Panc1 (cell line): Measurements from ENCODE around the gene TP53AIP1. TPM values are rescaled to one million over a fixed set of nuclear protein-coding genes. Genes with fewer than 3 reads are reported as not detected.

Source experiments
- ATAC-seq: fragments of 200-7000 bp; cut with Tn5 transposase; 2 replicates; pipeline ENCODE4 v1.9.1; 2020; ENCODE audit warnings: mild to moderate bottlenecking, moderate library complexity
- BruUV-seq: library from RNA; stranded (reverse); fragments of 400-500 nt; replicated peaks from 2 replicates; lab custom pipeline; 2021; lab: Mats Ljungman, UMichigan
- CTCF ChIA-PET: fragments of 300-600 bp; sonication (Branson Sonifier 250); formaldehyde crosslinking; loops from one replicate; lab custom pipeline; 2022; ENCODE audit warnings: antibody characterized with exemption; lab: Charles Lee
- POLR2A ChIA-PET: fragments of 300-600 bp; sonication (Branson Sonifier 250); formaldehyde crosslinking; loops from one replicate; lab custom pipeline; 2022; ENCODE audit warnings: antibody characterized with exemption; lab: Charles Lee
- DNase-seq: peaks from one replicate; pipeline ENCODE4 v3.0.0-alpha.2; 2010; ENCODE audit warnings: low read depth, low spot score
- H3K27ac ChIP-seq: 2 replicates; pipeline ENCODE4 v1.5.1; 2011; ENCODE audit warnings: mild to moderate bottlenecking, low read length, inconsistent platforms
- H3K27me3 ChIP-seq: fragments of 200-500 bp; sonication (Bioruptor generic); 2 replicates; pipeline ENCODE4 v1.6.0; 2014; ENCODE audit warnings: low read length, inconsistent platforms; ENCODE audit not compliant: control insufficient read depth, insufficient read depth
- H3K36me3 ChIP-seq: fragments of 200-500 bp; sonication (Bioruptor generic); 2 replicates; pipeline ENCODE4 v1.5.1; 2014; ENCODE audit warnings: inconsistent platforms, mild to moderate bottlenecking, low read length, moderate library complexity; ENCODE audit not compliant: control insufficient read depth, insufficient read depth
- H3K4me1 ChIP-seq: 2 replicates; pipeline ENCODE4 v1.5.1; 2011; ENCODE audit warnings: inconsistent platforms, mild to moderate bottlenecking, low read length, moderate library complexity; ENCODE audit not compliant: control insufficient read depth, insufficient read depth
- H3K4me3 ChIP-seq, 2 experiments: 2 replicates each; pipeline ENCODE4 v1.5.1; 2011 to 2012; ENCODE audit warnings: low read depth in 2 of 2, low read length in 2 of 2, mild to moderate bottlenecking in 2 of 2, inconsistent platforms in 1 of 2, moderate library complexity in 1 of 2
- H3K9me3 ChIP-seq: fragments of 200-500 bp; sonication (Bioruptor generic); 2 replicates; pipeline ENCODE4 v1.5.1; 2014; ENCODE audit warnings: low read depth, mild to moderate bottlenecking, inconsistent platforms, low read length, moderate library complexity; ENCODE audit not compliant: control insufficient read depth, insufficient read depth
- CTCF ChIP-seq: fragments of 450-650 bp; IDR thresholded peaks from 2 replicates; pipeline ENCODE4 v1.5.1; 2017; ENCODE audit warnings: mild to moderate bottlenecking
- POLR2AphosphoS5 ChIP-seq: IDR thresholded peaks from 2 replicates; pipeline ENCODE4 v1.6.1; 2012; ENCODE audit warnings: mild to moderate bottlenecking, low read depth, low read length, moderate library complexity
- REST ChIP-seq, 2 experiments: IDR thresholded peaks; 2 replicates each; pipeline ENCODE4 v1.6.1; 2011 to 2012; ENCODE audit warnings: low read depth in 2 of 2, control low read depth in 1 of 2, low read length in 1 of 2, mild to moderate bottlenecking in 1 of 2, moderate library complexity in 1 of 2; ENCODE audit not compliant: insufficient read depth in 1 of 2
- SIN3A ChIP-seq: IDR thresholded peaks from 2 replicates; pipeline ENCODE4 v1.6.1; 2012; ENCODE audit warnings: low read depth, mild to moderate bottlenecking, low read length, moderate library complexity, borderline replicate concordance; ENCODE audit not compliant: insufficient read depth
- TCF7L2 ChIP-seq: IDR thresholded peaks from 2 replicates; pipeline ENCODE4 v1.6.1; 2011; ENCODE audit warnings: mild to moderate bottlenecking, low read depth, low read length, inconsistent platforms
- in situ Hi-C: cut with HindIII; loops from 2 replicates; pipeline ENCODE4 v1.10.0; 2016; ENCODE audit warnings: low sequenced_read_pairs, low pct_unique_long_range_greater_than_20kb
- intact Hi-C: fragments of 100-400 bp; cut with micrococcal nuclease; formaldehyde crosslinking; loops from one replicate; pipeline ENCODE4 v1.10.0; 2022; ENCODE audit not compliant: unreplicated experiment
- total RNA-seq: library from RNA; stranded (reverse); gene quantifications from one replicate; pipeline ENCODE4 v1.2.1, GENCODE V29; 2021; ENCODE audit not compliant: unreplicated experiment

Gene TP53AIP1
- total RNA-seq, 1 experiment from 2014 or later: 0.08 TPM

- Histone ChIP-seq H3K36me3 (no peaks in the 10 kb centered on the region), H3K4me1 (peaks cover under 1% of the 10 kb centered on the region; the same call in 1 of the 2 replicates), H3K9me3 (no peaks in the 10 kb centered on the region), H3K4me3 (no peak overlapping the region), H3K27ac (no peak overlapping the region), H3K27me3 (no peaks in the 10 kb centered on the region)
- intact Hi-C loops (no loop called here), in situ Hi-C loops (no loop called here)
- DNase-seq (no peak), ATAC-seq (no peak)
- no peak for TF ChIP-seq POLR2AphosphoS5
- no peak for TF ChIP-seq SIN3A
- POLR2A ChIA-PET: no interaction called here
- CTCF ChIA-PET: no interaction called here
- BruUV-seq: no TSS peak
Measured at GRCh38 chr11:128913806-128914205, 28.9 kb downstream of the TP53AIP1 start.

- ChIA-PET POLR2A (no interaction called here), CTCF (no interaction called here)
- BruUV-seq: no TSS peak
- no peaks in the 10 kb centered on the region for H3K36me3 ChIP-seq
- H3K9me3 ChIP-seq: no peaks in the 10 kb centered on the region
- DNase-seq: no peak
- TF ChIP-seq REST (IDR thresholded peaks at IDR 0.05; ENCODE audit: insufficient read depth in 1 of 2, low read depth in 2 of 2, low read length in 1 of 2): no peak
- TF ChIP-seq POLR2AphosphoS5: no peak
- no peak for TF ChIP-seq TCF7L2
- TF ChIP-seq SIN3A: no peak
- TF ChIP-seq CTCF: no peak
- no peak for ATAC-seq
- no peak overlapping the region for H3K4me3 ChIP-seq
- in situ Hi-C loops: no loop called here
- H3K27me3 ChIP-seq: peaks cover 2% of the 10 kb centered on the region; the same call in 1 of the 2 replicates
- intact Hi-C loops: no loop called here
- H3K27ac ChIP-seq: no peak overlapping the region
- H3K4me1 ChIP-seq: peaks cover 6% of the 10 kb centered on the region; the same call in 1 of the 2 replicates
Measured at GRCh38 chr11:128911701-128912100, 31.0 kb downstream of the TP53AIP1 start.

GRCh38 chr11:128911239-128911638 is 31.4 kb downstream of the TP53AIP1 start:
- no TSS peak for BruUV-seq
- ChIA-PET POLR2A (no interaction called here), CTCF (no interaction called here)
- Histone ChIP-seq H3K4me3 (no peak overlapping the region), H3K9me3 (no peaks in the 10 kb centered on the region), H3K27ac (no peak overlapping the region), H3K27me3 (peaks cover 2% of the 10 kb centered on the region; the same call in 1 of the 2 replicates), H3K36me3 (no peaks in the 10 kb centered on the region), H3K4me1 (peaks cover 9% of the 10 kb centered on the region; the same call in 1 of the 2 replicates)
- no peak for DNase-seq
- in situ Hi-C loops: no loop called here
- intact Hi-C loops: no loop called here
- ATAC-seq: no peak
- TF ChIP-seq REST (IDR thresholded peaks at IDR 0.05; ENCODE audit: insufficient read depth in 1 of 2, low read depth in 2 of 2, low read length in 1 of 2) (no peak), SIN3A (no peak)
